GM19043 (cell line): ENCODE results near the gene GADD45GIP1.
A peak's percentile ranks its signal among the peaks of the same experiment; 100 is the strongest.
"Not testable (repeated sequence)": the region's sequence is repeated elsewhere in the genome, so short reads cannot be mapped to it uniquely, and the experiment has no call there.

ENCODE experiments used
- ATAC-seq: cut with Tn5 transposase; IDR thresholded peaks from one replicate; pipeline ENCODE4 v1.9.1; 2021; ENCODE audit warnings: low read depth; ENCODE audit not compliant: unreplicated experiment

Gene GADD45GIP1

DNA sequence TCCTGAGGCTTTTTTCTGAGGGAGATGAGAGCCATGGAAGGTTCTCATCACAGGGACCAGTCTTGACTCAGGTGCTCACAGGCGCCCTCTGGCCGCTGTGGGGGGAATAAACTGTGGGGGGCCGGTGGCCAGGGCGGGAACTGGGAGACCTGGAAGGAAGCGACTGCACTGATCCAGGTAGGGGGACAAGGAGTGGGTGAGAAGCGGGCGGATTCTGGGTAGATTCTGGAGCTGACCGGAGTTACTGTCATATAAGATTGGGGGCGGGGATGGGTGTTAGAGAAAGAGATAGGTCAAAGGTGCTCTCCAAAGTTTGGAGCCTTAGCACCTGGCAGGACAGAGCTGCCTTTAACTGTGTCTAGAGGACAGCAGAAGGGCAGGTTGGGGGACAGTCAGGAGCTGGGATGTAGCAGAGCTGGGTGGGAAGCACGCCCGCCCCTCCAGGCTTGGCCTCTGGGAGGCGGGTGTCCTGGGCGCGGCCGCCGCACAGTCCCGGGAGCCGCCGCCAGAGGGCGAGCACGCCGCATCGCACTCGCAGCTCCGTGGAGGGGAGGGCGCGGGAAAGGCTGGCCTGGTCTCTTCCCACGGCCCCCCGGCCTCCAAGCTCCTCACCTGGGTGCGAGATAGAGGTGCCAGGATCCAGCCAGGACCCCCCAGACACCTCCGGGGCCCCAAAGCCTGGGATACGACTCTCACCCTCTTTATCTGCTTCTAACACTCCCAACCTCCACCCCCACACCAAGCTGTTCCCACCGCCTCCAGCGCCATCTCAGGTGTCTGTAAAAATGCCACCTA lies 8.2 kb upstream of the GADD45GIP1 start:
- no peak for ATAC-seq

DNA sequence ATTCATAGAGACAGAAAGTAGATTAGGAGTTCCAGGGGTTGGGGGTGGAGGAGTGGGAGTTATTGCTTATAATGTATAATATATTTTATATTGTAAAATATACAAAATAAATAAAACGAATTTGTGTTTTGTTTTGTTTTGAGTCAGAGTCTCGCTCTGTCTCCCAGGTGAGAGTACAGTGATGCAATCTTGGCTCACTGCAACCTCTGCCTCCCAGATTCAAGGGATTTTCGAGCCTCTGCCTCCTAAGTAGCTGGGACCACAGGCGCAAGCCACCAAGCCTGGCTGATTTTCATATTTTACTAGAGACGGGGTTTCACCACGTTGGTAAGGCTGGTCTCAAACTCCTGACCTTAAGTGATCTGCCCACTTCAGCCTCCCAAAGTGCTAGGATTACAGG lies 2.5 kb upstream of the GADD45GIP1 start:
- no peak for ATAC-seq

DNA sequence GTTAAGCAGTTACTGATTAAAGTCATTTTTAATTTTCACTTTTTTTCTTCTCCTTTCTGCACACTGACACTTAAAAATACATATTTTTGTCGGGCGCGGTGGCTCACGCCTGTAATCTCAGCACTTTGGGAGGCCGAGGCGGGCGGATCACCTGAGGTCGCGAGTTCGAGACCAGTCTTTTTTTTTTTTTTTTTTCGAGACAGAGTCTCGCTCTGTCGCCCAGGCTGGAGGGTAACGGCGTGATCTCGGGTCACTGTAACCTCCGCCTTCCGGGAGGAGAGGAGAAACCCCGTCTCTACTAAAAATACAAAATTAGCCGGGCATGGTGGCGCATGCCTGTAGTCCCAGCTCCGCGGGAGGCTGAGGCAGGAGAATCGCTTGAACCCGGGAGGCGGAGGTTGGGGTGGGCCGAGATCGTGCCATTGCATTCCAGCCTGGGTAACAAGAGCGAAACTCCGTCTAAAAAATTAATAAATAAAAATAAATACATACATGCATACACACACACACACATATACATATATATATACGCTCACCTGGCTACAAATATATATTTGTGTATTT lies 448 bp upstream of the GADD45GIP1 start:
- ATAC-seq = not testable (repeated sequence)

DNA sequence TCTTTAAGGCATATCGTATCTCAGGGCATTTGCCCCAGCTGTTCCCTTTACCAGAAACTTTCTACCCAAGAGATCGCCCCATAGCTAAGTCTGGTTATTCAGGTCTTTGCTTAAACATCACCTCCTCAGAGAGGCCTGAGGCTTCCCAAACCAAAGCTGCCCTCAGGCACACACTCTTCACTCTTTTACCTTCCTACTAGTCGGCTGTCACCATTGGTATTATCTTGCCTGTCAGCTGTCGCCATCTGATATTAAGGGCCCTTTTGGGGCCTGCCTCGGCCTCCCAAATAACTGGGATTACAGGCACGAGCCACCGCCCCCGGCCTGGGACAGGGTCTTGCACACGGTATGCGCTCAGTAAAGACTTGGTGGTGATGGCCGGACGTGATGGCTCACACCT lies 1.0 kb downstream of the GADD45GIP1 start:
- no peak for ATAC-seq

- ATAC-seq = not testable (repeated sequence)
Measured at GRCh38 chr19:12955575-12955974, 1.4 kb downstream of the GADD45GIP1 start.

- no peak for ATAC-seq
Measured at GRCh38 chr19:12954612-12954962, 2.4 kb downstream of the GADD45GIP1 start.

DNA sequence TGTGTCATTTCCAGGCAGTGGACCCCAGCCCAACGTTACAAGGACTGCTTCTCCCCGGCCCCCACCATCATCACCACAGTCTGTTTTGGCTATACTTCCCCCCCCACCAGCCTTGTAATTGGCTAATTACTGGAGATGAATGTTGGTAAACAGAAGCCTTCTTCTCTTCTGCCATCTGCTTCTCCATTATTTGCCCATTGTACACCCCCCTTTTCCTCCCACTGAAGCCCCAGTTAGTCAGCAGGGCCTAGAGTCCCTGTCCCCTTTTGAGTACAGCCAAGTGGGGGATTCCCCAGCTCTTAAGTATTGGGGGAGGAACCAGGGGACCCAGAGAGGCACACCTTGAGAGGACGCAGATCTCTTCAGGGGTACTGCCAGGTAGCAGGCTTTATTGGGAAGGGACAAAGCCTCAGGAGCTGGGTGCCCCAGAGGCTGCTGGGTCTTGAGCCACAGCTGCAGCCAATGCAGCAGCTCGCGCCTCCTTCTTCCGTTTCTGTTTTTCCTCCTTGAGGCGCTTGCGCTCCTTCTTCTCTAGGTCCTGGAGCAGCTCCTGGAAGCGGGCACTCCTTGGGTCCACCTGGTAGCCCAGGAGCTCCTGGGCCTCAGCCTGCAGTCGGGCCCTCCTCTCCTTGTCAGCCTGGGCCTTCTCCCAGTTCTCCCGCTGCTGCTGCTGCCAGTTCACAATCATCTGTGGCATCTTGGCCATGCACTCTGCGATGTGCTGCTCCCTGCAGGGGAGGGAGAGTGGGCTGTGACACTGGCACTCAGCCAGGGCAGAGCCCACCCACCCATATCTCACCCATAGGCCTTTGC lies 3.0 kb downstream of the GADD45GIP1 start:
- ATAC-seq = no peak

DNA sequence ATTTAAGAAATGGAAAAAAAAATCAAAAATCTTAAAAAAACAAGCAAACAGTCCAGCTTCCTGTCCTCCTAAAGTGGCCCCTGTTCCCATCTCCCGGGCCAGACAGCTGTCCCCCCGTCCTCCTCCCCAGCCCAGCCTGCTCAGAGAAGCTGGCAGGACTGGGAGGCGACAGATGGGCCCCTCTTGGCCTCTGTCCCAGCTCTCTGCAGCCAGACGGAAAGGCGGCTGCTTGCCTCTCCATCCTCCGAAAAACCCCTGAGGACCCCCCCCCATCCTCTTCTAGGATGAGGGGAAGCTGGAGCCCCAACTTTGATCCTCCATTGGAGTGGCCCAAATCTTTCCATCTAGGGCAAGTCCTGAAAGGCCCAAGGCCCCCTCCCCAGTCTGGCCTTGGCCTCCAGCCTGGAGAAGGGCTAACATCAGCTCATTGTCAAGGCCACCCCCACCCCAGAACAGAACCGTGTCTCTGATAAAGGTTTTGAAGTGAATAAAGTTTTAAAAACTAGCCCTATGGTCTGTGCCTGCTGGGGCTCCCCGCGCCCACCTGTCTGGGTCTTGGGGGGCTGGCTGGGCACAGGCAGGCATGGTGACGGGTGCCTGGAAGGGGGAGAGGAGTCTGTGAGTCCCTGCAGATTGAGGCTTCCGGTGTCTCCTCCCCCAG lies 3.8 kb downstream of the GADD45GIP1 start:
- no peak for ATAC-seq

- ATAC-seq = no peak
Measured at GRCh38 chr19:12952488-12953137, 4.4 kb downstream of the GADD45GIP1 start.

DNA sequence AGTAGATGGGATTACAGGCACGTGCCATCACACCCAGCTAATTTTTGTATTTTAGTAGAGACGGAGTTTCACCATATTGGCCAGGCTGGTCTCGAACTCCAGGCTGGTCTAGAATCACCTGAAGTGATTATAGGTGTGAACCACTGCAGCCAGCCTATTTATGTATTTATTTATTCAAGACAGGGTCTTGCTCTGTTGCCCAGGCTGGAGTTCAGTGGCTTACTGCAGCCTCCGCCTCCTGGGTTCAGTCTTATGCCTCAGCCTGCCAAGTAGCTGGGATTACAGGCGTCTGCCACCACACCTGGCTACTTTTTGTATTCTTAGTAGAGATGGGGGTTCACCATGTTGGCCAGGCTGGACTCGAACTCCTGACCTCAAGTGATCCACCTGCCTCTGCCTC lies 5.0 kb downstream of the GADD45GIP1 start:
- not testable (repeated sequence) for ATAC-seq

GRCh38 chr19:12949363-12950283 lies 7.4 kb downstream of the GADD45GIP1 start:
- ATAC-seq = no peak

DNA sequence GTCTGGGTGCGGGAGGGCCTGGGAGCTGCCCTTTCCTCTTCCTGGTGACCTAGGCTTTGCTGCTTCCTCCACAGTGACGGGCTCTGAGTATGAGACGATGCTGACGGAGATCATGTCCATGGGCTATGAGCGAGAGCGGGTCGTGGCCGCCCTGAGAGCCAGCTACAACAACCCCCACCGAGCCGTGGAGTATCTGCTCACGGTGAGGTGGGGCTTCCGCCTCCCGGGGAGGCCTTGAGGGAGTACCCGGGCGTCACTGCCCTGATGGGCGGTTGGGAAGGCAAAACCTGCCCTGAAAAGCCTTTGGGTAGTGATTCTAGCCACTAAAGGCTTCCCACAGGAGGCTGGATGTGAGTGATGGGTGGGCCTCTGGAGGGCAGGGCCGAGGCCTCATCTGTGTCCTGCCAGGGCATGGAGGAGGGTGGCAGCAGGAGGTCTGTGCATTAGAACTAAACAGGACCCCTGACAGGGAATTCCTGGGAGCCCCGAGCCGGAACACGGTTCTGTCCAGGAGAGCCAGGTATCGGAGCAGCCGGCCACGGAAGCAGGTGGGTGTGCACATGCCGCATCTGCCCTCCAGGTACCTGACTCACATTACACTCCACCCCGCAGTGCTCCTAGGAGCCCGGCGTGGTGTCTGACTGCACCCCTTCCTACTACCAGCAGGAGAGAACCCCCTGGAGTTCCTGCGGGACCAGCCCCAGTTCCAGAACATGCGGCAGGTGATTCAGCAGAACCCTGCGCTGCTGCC lies 8.2 kb downstream of the GADD45GIP1 start:
- no peak for ATAC-seq

- no peak for ATAC-seq
Measured at GRCh38 chr19:12947702-12948611, 9.1 kb downstream of the GADD45GIP1 start.

- ATAC-seq = no peak
Measured at GRCh38 chr19:12946731-12947496, 10.1 kb downstream of the GADD45GIP1 start.

GRCh38 chr19:12946092-12946721 lies 10.8 kb downstream of the GADD45GIP1 start:
- ATAC-seq = peak; percentile 20

- ATAC-seq = peak; percentile 59
Measured at GRCh38 chr19:12945479-12946091, 11.4 kb downstream of the GADD45GIP1 start, which contains the start of gene RAD23A. Gene RAD23A, plus strand, starts transcription at chr19:12945862. Its CDS starts 87 bp downstream, at chr19:12945949.
